Gastrocnemius medialis (tissue), 4 donors: ENCODE data around the gene PTPRT. TPM values are rescaled to one million over a fixed set of nuclear protein-coding genes. Genes with fewer than 3 reads are reported as not detected.

Experiments
- ATAC-seq, 2 donors: fragments of 150-250 bp; one replicate each; pipeline ENCODE4 v1.9.1; 2016
- DNase-seq, 2 donors: peaks; one replicate each; pipeline ENCODE4 v3.0.0-alpha.2; 2019
- H3K27ac ChIP-seq, 4 donors: fragments of 200-600 bp; sonication (generic); 1 replicate in 1 of 4; 2 replicates in 3 of 4; pipeline ENCODE4 v1.5.1; 2016 to 2018; ENCODE audit warnings: mild to moderate bottlenecking in 2 of 4, moderate library complexity in 1 of 4
- H3K27me3 ChIP-seq, 3 donors: fragments of 200-600 bp; sonication (generic) in 2 of 3; 1 replicate in 1 of 3; 2 replicates in 2 of 3; pipeline versions ENCODE4 v1.5.1 to v1.6.0; 2016 to 2019; ENCODE audit warnings: mild to moderate bottlenecking in 1 of 3, moderate library complexity in 1 of 3
- H3K36me3 ChIP-seq, 2 donors: fragments of 200-600 bp; sonication (generic) in 1 of 2; one replicate each; pipeline ENCODE4 v1.5.1; 2017 to 2018
- H3K4me1 ChIP-seq, 2 donors: fragments of 200-600 bp; sonication (generic) in 1 of 2; one replicate each; pipeline ENCODE4 v1.5.1; 2016 to 2017; ENCODE audit warnings: mild to moderate bottlenecking in 2 of 2
- H3K4me3 ChIP-seq, 4 donors: fragments of 200-600 bp; sonication (generic) in 3 of 4; 1 replicate in 1 of 4; 2 replicates in 3 of 4; pipeline ENCODE4 v1.5.1; 2016 to 2019; ENCODE audit warnings: mild to moderate bottlenecking in 2 of 4
- H3K9me3 ChIP-seq, 3 donors: fragments of 200-600 bp; sonication (generic) in 2 of 3; 1 replicate in 1 of 3; 2 replicates in 2 of 3; pipeline ENCODE4 v1.5.1; 2016 to 2019
- CTCF ChIP-seq, 5 experiments: fragments of 450-650 bp in 3 of 5; fragments of 200-600 bp in 2 of 5; sonication (generic) in 2 of 5; IDR thresholded peaks in 4 of 5; conservative IDR thresholded peaks in 1 of 5; 1 replicate in 4 of 5; 2 replicates in 1 of 5; pipeline ENCODE4 v1.5.1; 2016 to 2019; ENCODE audit warnings: antibody characterized with exemption in 5 of 5, mild to moderate bottlenecking in 3 of 5, moderate library complexity in 3 of 5
- POLR2A ChIP-seq, 2 donors: fragments of 450-650 bp; IDR thresholded peaks; one replicate each; pipeline ENCODE4 v1.6.1; 2017; ENCODE audit warnings: antibody characterized with exemption in 2 of 2, mild to moderate bottlenecking in 2 of 2, moderate library complexity in 2 of 2
- in situ Hi-C, 4 donors: fragments of 200-750 bp; cut with MboI; loops; one replicate each; pipeline versions ENCODE4 v1.15.0 to v1.8.0; 2017; ENCODE audit warnings: low sequenced_read_pairs in 4 of 4
- intact Hi-C: fragments of 100-400 bp; cut with DNase I; formaldehyde crosslinking; loops from one replicate; pipeline ENCODE4 v1.15.1; 2023; ENCODE audit warnings: low total_unique reads
- total RNA-seq, 4 donors: library from RNA; depleted of rRNA; stranded (reverse); fragments of >200 nt; gene quantifications; one replicate each; pipeline versions ENCODE4 v1.1.0 to v1.2.3, GENCODE V29; 2016

PTPRT gene
- total RNA-seq, 4 donors from 2014 or later = not detected

GRCh38 chr20:42085366-42085765 lies 1104.3 kb downstream of the PTPRT start:
- Histone ChIP-seq H3K27ac (no peak overlapping the region), H3K36me3 (no peaks in the 10 kb centered on the region), H3K9me3 (no peaks in the 10 kb centered on the region), H3K4me3 (no peak overlapping the region), H3K4me1 (no peaks in the 10 kb centered on the region), H3K27me3 (no peaks in the 10 kb centered on the region)
- DNase-seq = no peak
- in situ Hi-C loops = no loop called here
- no peak for ATAC-seq
- intact Hi-C loops = no loop called here
- TF ChIP-seq CTCF (IDR thresholded peaks at IDR 0.05 in 4 of 5, conservative IDR thresholded peaks at IDR 0.05 in 1 of 5) = no peak
- TF ChIP-seq POLR2A (IDR thresholded peaks at IDR 0.05) = no peak

- DNase-seq (no peak), ATAC-seq (no peak)
- Histone ChIP-seq H3K27me3 (no peaks in the 10 kb centered on the region), H3K4me1 (no peaks in the 10 kb centered on the region), H3K9me3 (no peaks in the 10 kb centered on the region), H3K27ac (no peak overlapping the region), H3K36me3 (no peaks in the 10 kb centered on the region), H3K4me3 (no peak overlapping the region)
- in situ Hi-C loops (no loop called here), intact Hi-C loops (no loop called here)
- no peak for TF ChIP-seq POLR2A (IDR thresholded peaks at IDR 0.05)
- TF ChIP-seq CTCF (IDR thresholded peaks at IDR 0.05 in 4 of 5, conservative IDR thresholded peaks at IDR 0.05 in 1 of 5) = no peak
Measured at GRCh38 chr20:42083280-42083679, 1106.4 kb downstream of the PTPRT start.

GRCh38 chr20:42082611-42083010 lies 1107.1 kb downstream of the PTPRT start:
- TF ChIP-seq POLR2A (IDR thresholded peaks at IDR 0.05) = no peak
- no peak for TF ChIP-seq CTCF (IDR thresholded peaks at IDR 0.05 in 4 of 5, conservative IDR thresholded peaks at IDR 0.05 in 1 of 5)
- ATAC-seq (no peak), DNase-seq (peak; percentile 16 to 25)
- intact Hi-C loops = no loop called here
- Histone ChIP-seq H3K27ac (no peak overlapping the region), H3K4me3 (no peak overlapping the region), H3K27me3 (no peaks in the 10 kb centered on the region), H3K36me3 (no peaks in the 10 kb centered on the region), H3K9me3 (no peaks in the 10 kb centered on the region), H3K4me1 (no peaks in the 10 kb centered on the region)
- in situ Hi-C loops = no loop called here

- DNase-seq (no peak), ATAC-seq (no peak)
- in situ Hi-C loops = no loop called here
- Histone ChIP-seq H3K9me3 (no peaks in the 10 kb centered on the region), H3K27me3 (no peaks in the 10 kb centered on the region), H3K27ac (no peak overlapping the region), H3K4me1 (no peaks in the 10 kb centered on the region), H3K4me3 (no peak overlapping the region), H3K36me3 (no peaks in the 10 kb centered on the region)
- TF ChIP-seq CTCF (IDR thresholded peaks at IDR 0.05 in 4 of 5, conservative IDR thresholded peaks at IDR 0.05 in 1 of 5) = no peak
- TF ChIP-seq POLR2A (IDR thresholded peaks at IDR 0.05) = no peak
- intact Hi-C loops = no loop called here
Measured at GRCh38 chr20:42080956-42081355, 1108.8 kb downstream of the PTPRT start.

- Histone ChIP-seq H3K4me3 (no peak overlapping the region), H3K36me3 (no peaks in the 10 kb centered on the region), H3K4me1 (no peaks in the 10 kb centered on the region), H3K27ac (no peak overlapping the region), H3K27me3 (no peaks in the 10 kb centered on the region), H3K9me3 (no peaks in the 10 kb centered on the region)
- DNase-seq = no peak
- TF ChIP-seq CTCF (IDR thresholded peaks at IDR 0.05 in 4 of 5, conservative IDR thresholded peaks at IDR 0.05 in 1 of 5) = no peak
- no peak for TF ChIP-seq POLR2A (IDR thresholded peaks at IDR 0.05)
- in situ Hi-C loops (no loop called here), intact Hi-C loops (no loop called here)
- ATAC-seq = no peak
Measured at GRCh38 chr20:42074944-42075343, 1114.8 kb downstream of the PTPRT start.
